HG03066 (cell line): Measurements from ENCODE around the gene DCTN4.
"Not testable (repeated sequence)": the region's sequence is repeated elsewhere in the genome, so short reads cannot be mapped to it uniquely, and the experiment has no call there.

ENCODE experiments used
- ATAC-seq: cut with Tn5 transposase; IDR thresholded peaks from one replicate; pipeline ENCODE4 v1.9.1; 2021; ENCODE audit warnings: low read depth; ENCODE audit not compliant: unreplicated experiment

The DCTN4 gene

DNA sequence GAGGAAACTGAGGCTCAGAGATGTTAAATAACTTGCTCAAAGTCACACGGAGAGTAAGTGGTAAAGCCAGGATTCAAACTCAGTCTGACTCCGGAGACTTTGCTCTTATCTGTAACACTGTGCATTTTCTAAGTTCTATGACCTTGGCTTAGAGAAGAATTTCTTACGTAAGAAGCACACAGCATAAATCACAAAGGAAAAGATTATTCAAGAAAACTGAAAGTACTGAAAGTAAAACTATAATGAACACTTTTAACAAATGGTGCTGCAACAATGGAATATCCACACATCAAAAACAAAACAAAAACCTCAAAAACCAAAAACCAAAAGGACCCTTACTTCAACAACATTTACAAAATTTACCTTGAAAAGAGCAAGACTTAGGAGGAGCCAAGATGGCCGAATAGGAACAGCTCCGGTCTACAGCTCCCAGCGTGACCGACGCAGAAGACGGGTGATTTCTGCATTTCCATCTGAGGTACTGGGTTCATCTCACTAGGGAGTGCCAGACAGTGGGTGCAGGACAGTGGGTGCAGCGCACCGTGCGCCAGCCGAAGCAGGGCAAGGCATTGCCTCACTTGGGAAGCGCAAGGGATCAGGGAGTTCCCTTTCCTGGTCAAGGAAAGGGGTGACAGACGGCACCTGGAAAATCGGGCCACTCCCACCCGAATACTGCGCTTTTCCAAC lies 16.2 kb downstream of the DCTN4 start:
- not testable (repeated sequence) for ATAC-seq

DNA sequence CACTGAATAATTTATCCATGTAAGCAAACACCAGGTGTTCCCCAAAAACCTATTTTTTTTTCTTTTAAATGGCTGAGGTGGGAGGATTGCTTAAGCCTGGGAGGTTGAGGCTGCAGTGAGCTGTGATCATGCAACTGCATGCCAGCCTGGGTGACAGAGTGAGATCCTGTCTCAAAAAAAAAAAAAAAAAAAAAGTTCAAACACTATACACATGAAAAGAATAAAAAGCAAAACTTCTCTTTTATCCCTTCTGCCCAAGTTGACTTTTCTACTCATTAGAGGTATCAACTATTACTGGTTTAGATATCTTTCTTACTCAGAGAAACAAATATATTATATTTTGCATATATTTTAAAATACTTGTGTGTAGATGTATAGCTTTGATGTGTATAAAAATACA lies 17.8 kb downstream of the DCTN4 start:
- ATAC-seq, result no peak

DNA sequence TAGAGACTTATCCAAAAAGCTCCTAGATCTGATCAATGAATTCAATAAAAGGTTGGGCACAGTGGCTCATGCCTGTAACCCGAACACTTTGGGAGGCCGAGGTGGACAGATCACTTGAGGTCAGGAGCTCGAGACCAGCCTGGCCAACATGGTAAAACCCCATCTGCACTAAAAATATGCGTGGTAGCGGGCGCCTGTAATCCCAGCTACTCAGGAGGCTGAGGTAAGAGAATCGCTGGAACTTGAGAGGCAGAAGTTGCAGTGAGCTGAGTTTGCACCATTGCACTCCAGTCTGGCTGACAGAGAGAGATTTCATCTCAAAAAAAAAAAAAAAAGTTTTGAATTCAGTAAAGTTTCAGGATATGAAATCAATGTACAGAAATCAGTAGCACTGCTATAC lies 20.0 kb downstream of the DCTN4 start:
- ATAC-seq, result no peak

DNA sequence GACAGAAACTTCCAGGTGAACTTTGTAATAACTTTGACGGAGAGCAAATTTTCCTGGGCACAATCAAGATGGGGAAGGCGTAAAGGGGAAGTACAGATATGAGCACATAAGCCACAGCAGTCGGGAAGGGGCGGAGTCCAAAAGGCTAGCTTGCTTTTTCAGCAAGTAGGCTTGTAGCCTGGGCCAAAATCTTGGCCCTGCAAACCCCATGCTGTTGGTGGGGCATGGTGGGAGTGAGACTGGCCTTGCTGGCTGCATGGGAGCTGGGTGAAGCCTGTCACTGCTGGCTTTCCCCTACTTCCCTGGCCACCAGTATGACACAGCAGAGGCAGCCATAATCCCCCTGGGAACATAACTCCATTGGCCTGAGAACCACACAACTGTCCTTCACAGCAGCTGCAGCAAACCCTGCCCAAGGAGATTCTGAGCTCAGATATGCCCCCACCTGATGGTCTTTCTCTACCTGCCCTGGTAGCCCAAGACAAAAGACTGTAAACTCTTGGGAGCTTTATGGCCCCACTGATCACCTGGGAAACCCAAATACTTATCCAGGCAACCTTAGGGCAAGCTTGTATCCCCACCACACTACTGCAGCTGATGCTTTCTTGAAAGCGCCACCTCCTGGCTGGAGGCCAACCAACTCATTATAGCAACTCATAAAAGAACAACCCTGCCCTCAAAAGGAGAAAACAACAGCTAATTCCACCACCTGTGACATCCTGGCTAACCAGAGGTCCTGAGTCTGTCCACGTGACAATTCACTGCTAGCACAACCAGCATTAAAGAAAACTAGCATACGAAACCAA lies 24.0 kb downstream of the DCTN4 start:
- no peak for ATAC-seq

DNA sequence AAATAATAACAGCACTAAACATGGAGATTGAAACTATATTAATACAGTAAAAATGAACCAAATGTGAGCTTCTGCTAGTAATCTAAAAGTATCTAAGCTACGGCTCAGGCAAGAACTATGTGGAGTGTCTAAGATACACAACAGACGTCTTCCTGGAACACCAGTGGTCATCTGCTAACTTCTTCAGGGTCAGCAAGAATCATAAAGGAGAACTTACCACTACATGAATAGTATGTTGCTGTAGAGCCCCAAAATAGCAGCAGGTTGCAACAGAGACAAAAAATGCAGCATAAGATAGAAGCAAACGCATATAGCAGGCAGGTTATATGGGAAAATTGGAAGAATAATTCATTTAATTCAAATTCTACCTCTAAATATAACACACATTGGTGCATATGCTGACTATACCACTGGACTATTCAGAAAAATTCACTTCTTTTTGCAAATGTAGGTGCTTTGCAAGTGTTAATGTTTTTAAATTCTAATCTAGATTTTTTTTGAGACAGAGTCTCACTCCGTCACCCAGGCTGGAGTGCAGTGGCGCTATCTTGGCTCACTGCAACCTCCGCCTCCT lies 27.1 kb downstream of the DCTN4 start:
- ATAC-seq, result no peak

DNA sequence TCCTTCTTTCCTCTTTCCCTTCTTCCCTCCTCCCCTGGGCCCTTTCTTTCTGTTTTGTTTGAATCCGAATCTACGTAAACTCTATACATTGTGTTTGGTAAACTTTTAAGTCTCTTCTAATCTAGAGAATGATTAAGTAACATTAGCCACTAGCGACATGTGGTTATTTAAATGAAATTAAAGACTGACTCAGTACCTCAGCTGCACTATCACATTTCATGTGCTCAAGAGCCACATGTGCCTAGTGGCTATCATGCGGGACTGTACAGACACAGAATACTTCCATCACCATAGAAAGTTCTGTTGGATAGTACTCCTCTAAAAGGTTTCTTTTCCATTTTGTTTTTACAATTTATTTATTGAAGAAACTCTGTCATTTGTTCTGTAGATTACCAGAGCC lies 29.0 kb downstream of the DCTN4 start:
- no peak for ATAC-seq

DNA sequence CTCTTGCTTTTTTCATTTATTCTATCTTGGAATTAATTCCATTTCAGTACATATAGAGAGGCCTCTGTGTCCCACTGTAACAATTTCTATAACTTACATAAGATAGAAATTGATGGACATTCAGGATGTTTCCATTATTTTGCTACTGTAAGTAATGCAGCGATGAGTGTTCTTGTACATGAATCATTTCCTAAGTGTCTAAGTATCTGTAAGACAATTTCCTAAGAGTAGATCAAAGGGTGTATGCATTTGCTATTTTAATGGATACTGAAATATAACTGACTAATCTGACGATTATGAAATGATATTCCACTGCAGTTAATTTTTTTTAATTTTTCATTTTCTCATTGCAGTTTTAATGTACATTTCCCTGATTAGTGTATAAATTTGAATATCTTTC lies 35.0 kb downstream of the DCTN4 start:
- no peak for ATAC-seq

DNA sequence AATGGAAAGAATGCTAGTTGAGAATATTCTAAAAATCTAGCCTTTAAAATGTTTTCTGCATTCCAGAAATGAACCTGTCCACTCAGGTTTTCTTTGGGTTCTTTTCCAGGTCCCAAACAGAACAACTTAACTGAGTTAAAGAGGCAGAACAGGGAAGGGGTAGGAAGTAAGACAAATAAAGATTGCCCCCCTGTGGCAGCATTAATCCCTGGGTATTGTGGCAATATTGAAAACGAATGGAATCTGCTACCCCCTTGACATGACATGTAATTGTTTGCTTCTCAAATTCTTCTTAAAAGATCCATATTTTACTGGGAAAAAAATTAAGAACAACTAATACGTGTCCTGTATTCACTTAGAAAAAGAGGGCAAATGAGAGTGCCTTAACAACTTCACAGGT lies 48.7 kb downstream of the DCTN4 start:
- no peak for ATAC-seq

DNA sequence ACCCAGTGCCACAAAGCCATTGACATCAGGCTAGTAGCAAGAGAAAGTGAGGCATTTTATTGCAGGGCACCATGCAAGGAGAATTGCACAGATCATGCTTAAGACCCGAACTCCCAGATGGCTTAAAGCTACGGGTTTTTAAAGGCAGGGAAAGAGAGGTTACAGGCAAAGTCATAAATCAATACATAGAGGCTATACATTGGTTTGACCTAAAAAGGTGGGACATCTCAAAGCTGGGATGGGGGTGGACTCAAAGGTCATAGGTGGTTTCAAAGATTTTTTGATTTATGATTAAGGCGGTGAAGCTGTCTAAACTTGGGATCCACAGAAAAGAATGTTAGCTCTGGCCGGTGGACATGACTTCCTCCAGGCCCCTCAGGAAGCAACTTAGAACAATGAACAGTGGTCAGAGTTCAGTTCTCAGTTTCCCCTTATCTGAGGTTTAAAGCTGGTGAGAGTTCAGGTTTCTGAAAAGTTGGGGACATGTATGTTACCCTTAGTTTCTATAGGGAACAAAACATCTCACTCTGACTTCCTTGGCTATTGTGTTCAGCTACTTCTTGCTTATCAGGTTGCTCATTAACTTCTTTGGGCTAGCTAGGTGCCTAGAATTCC lies 51.9 kb downstream of the DCTN4 start:
- no peak for ATAC-seq

DNA sequence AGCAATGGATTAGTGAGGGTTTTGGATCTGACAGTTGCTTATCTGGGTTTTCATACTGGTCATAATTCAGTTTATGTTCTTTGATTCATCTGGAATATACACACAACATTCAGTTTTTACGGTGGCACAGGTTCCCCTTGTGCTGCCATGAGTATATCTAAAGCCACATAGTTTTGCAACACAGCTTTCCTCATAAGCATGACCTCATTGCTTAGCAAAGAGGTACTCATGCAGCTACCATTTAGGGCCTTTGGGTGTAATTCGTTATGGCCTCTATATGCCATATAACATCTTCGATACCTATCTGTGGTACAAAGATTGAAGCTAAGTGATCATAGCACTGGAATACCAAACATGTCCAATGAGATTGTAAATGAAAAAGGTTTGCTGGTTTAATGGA lies 55.1 kb downstream of the DCTN4 start:
- no peak for ATAC-seq

DNA sequence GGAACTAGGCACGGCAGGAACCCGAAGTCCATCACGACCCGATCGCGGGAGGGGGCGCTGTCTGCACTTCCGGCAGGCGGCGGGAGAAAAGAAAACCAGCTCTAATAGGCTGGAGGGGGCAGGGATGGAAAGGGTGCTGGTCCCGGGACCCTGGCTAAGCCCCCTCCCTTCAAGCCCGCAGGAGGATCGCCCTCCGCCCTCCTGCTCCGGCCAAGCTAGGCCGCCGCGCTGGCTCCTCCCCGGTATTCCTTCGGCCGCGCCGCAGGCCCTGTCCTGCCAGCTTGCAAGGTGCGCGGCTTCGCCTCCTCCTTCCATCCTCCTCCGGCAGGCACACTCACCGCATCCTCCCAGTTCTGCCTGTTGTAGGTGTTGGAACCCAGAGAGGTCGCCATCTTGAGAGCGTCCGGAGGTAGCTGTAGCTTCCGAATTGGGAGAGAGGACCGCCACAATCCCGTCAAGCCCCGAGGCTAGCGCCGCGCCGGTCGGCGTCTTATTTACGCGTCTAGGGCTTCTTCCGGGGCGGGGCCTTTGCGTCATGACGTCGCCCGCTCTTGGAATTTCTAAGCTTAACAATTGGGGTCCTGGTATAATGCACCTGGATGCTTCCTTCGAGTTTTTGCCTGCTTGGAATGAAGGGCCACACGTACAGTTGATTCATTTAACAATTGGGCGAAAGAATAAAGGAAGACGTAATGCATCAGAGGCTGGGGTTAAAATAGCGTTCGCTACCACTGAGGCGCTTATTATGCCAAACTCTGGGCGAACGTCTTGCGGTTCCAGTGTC lies 58.0 kb downstream of the DCTN4 start, which contains the start of gene RBM22:
Gene RBM22, minus strand, starts transcription at position 469 of the 784 bp plus-strand sequence. Its CDS starts 77 bp downstream, at position 392.
- ATAC-seq, result peak; percentile 98

DNA sequence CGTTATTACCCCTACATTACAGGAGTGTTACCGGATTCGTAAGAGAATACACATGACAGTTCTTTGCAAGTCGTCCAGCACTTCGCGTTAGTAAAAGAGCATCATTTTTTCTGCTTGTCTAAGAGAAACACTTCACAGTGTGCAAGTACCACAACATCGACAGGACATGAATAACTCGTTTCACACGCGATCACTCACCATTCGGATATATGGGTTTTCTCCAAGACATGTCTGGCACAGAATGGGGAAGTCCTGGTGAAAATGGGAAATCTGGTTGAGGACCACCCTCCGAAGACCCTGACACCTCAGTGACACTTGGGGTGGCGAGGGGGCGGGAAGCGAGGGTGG lies 58.6 kb downstream of the DCTN4 start:
- ATAC-seq, result peak; percentile 4

DNA sequence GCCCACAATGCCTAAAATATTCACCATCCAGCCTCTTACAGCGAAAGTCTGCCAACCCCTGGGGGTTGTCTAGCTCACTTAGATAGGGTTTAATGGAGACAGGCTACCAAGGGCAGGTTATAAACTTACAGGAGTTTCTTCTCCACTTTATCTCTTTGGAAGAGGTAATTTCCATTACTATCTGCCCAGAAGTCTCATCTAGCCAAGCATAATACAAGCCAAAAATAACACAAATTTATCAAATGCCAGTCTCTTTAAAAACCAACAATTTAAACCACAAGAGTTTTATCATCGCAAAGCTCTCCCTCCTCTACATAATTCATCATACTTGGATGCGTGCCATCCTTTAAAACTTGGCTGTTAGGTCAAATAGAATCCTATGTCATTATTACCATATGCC lies 64.2 kb downstream of the DCTN4 start:
- ATAC-seq, result no peak

DNA sequence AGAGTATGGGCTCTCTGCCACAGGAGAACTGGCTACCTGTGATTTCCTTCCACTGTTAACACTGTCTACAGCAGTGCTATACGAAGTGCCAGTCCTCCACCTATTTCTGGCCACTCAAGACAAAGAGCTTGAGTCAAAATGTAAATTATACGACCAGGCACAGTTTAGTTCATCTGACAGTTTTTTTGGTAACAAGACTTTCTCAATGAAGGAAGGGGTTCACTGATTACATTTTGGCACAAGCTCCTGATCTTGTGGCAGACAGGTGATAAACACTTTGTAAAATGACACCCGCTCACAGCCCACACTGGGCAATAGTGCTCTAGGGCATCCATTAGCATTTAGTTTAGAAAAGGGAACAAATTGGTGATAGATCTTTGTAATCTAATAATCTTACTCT lies 66.5 kb downstream of the DCTN4 start:
- no peak for ATAC-seq

DNA sequence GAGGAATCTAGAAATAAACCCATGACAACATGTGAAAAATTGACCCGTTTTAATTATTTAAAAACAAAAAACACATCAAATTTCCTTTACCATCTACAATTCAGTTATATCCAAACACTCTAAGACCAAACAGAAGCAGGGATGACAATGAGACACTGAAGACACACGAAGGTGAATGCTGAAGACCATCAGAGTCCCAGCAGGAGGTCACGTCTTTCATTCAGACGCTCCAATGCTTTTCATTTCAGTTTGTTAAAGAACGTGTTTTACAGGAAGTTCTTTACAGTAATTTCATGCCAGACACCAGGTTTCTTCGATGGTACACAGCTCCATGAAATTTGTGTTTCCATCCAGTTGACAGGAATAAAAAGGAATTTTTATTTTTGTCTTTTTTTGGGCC lies 68.1 kb downstream of the DCTN4 start:
- no peak for ATAC-seq

DNA sequence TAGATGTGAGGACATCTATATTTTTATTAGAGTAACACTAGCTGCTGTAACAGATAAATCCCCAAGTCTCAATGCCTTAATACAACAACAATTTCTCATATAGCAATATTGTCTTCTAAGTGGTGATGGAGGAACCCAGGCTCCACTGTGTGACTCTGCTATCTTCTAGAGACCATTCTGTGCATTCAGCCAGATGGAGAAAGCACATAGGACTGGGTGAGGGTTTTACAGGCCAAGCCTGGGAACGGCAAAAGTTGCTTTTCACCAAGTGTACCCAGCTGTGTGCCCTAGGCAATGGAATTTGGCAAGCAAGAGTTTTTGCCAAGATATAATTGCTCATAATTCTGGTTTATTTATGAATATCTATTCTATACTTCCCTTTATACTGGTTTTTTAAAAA lies 69.7 kb downstream of the DCTN4 start:
- no peak for ATAC-seq

DNA sequence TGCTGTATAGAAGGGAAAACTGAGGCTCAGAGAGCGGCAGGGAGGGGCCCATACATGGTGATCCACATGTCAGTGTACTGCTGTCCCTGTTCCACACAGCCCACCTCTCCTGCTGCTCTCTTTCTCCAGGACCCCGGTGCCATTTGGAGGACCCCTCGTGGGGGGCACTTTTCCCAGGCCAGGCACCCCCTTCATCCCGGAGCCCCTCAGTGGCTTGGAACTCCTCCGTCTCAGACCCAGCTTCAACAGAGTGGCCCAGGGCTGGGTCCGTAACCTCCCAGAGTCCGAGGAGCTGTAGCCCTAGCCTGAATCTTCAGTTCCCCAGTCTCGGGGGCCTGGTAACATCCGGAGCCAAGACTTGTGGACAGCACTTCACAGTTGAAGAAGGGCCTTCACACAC lies 82.2 kb downstream of the DCTN4 start:
- no peak for ATAC-seq

DNA sequence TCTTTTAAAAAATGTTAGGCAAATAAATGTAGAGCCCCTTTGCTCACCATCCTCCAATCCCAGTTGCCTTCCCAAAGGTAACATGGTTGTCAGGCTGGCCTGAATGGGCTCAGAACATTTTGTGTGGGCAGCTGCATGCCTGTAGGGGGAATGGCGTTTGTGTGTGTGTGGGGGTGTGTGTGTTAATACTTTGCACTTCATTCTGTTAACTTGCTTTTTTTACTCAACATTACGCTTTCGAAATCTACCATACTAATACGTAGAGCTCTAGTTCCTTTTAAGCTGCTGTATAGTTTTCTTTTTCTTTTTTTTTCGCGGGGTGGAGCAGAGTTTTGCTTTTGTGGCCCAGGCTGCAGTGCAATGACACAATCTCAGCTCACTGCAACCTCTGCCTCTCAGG lies 83.7 kb downstream of the DCTN4 start:
- ATAC-seq, result no peak

DNA sequence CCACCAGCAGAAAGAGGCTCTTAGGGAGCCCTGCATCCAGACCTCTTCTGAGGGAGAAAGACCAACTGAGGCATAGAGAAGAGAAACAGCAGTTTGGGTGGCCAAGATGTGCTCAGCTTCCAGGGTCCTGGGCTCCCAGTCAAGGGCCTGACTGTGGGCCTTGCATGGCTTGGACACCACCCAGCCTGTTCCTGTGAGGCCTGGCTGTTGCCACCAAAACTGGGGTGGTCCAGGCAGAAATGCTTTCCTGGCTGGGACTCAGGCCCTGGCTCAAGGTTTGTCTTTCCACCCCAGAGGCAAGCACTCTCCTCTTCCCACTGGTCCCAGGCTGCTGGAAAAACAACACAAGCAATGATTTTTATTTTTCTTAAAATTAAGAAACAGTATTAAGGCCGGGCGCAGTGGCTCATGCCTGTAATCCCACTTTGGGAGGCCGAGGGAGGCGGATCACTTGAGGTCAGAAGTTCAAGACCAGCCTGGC lies 84.4 kb downstream of the DCTN4 start:
- no peak for ATAC-seq

DNA sequence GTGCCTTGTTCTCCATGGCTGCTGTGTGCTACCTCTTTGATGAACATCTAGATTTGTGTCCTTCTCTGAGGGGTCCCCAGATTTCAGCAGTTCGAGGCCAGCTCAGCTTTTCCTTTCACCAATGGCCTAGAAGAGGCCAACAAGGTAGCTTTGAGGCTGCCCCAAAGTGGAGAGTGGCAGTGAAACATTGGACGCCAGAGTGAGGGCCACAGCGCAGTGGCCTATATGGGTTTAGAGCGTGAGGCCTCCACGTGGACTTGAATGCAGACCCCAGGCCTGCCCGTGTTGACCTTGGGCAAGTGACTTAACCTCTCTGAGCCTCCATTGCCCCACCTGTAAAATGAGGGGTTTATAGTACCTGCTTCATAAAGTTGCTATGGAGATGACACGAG lies 85.9 kb downstream of the DCTN4 start:
- no peak for ATAC-seq
